K562 (cell line): ENCODE measurements around the gene AGPAT1. TPM values are rescaled to one million over a fixed set of nuclear protein-coding genes. Genes with fewer than 3 reads are reported as not detected.

Experiments used
- BRCA1 ChIP-seq, 2 experiments: fragments of 450-650 bp in 1 of 2; sonication (generic) in 1 of 2; formaldehyde crosslinking in 1 of 2; IDR thresholded peaks; 2 replicates each; pipeline versions ENCODE4 v1.5.0 to v1.6.1; 2017 to 2020; ENCODE audit warnings: mild to moderate bottlenecking in 1 of 2, missing genetic modification reagents in 1 of 2
- BRD9 ChIP-seq: fragments of 450-650 bp; IDR thresholded peaks from 2 replicates; pipeline ENCODE4 v1.6.1; 2018; ENCODE audit warnings: low read depth; ENCODE audit not compliant: partially characterized antibody
- CHD4 ChIP-seq: fragments of 200-600 bp; sonication (generic); IDR thresholded peaks from 3 replicates; pipeline ENCODE4 v1.6.1; 2012; ENCODE audit warnings: low read depth, mild to moderate bottlenecking, mixed read lengths, low read length, inconsistent platforms; ENCODE audit not compliant: insufficient read depth, insufficient replicate concordance, poor library complexity, severe bottlenecking
- CSDE1 ChIP-seq, 2 experiments: fragments of 450-650 bp; IDR thresholded peaks; 2 replicates each; pipeline ENCODE4 v1.6.1; 2016; ENCODE audit warnings: mild to moderate bottlenecking in 1 of 2
- CXXC5 ChIP-seq: fragments of 250-450 bp; sonication (Bioruptor Pico); IDR thresholded peaks from 2 replicates; pipeline ENCODE4 v1.8.0; 2022; ENCODE audit warnings: inconsistent platforms, mild to moderate bottlenecking, moderate library complexity
- NFYB ChIP-seq: IDR thresholded peaks from 2 replicates; pipeline ENCODE4 v1.6.1; 2011; ENCODE audit warnings: mild to moderate bottlenecking, moderate library complexity; ENCODE audit not compliant: insufficient read length; ENCODE audit errors: extremely low read depth
- NR2C2 ChIP-seq, 2 experiments: fragments of 200-800 bp in 1 of 2; sonication (Bioruptor generic) in 1 of 2; sonication (generic) in 1 of 2; formaldehyde crosslinking in 1 of 2; IDR thresholded peaks; 2 replicates each; pipeline versions ENCODE4 v1.6.1 to v1.8.0; 2016 to 2022; ENCODE audit warnings: mild to moderate bottlenecking in 1 of 2, missing compliant biosample characterization in 1 of 2, missing genetic modification characterization in 1 of 2, missing genetic modification reagents in 1 of 2
- SIRT6 ChIP-seq: IDR thresholded peaks from one replicate; pipeline ENCODE4 v1.6.1; 2012; ENCODE audit warnings: low read depth, mild to moderate bottlenecking, control low read depth, inconsistent platforms, low read length, moderate library complexity
- TSC22D4 ChIP-seq: fragments of 450-650 bp; IDR thresholded peaks from 2 replicates; pipeline ENCODE4 v1.6.1; 2016; ENCODE audit warnings: missing genetic modification characterization, missing biosample characterization, control low read depth
- ZEB2 ChIP-seq: fragments of 450-650 bp; IDR thresholded peaks from 2 replicates; pipeline ENCODE4 v1.6.1; 2016
- ZFPM2 ChIP-seq: fragments of 250-450 bp; sonication (Bioruptor Pico); IDR thresholded peaks from 2 replicates; pipeline ENCODE4 v1.5.1; 2022; ENCODE audit warnings: mild to moderate bottlenecking
- ZNF174 ChIP-seq: fragments of 250-450 bp; sonication (Bioruptor Pico); IDR thresholded peaks from 2 replicates; pipeline ENCODE4 v1.4.0; 2020; ENCODE audit warnings: mild to moderate bottlenecking
- ZNF253 ChIP-seq: fragments of 250-450 bp; sonication (Bioruptor Pico); conservative IDR thresholded peaks from 2 replicates; pipeline ENCODE4 v1.6.1; 2021; ENCODE audit warnings: mild to moderate bottlenecking
- ZNF431 ChIP-seq: sonication (generic); formaldehyde crosslinking; IDR thresholded peaks from 2 replicates; pipeline ENCODE4 v1.8.0; 2022; ENCODE audit warnings: mild to moderate bottlenecking, missing genetic modification reagents
- polyA plus RNA-seq, 8 experiments: library from polyadenylated mRNA; depleted of rRNA in 4 of 8; stranded (reverse) in 5 of 8; unstranded in 3 of 8; fragments of >200 nt; fragmentation: Nextera tagmentation in 2 of 8; fragmentation: Illumina TruSeq in 1 of 8; extraction: Ambion mirVana in 2 of 8; extraction: Trizol in 1 of 8; gene quantifications; 2 replicates each; pipeline versions ENCODE4 v1.2.1 to v1.2.3, GENCODE V29; 2011 to 2014; ENCODE audit warnings: inconsistent platforms in 1 of 8, missing spikeins in 1 of 8
- total RNA-seq, 7 experiments: library from RNA; depleted of rRNA in 6 of 7; stranded (reverse); fragments of >200 nt in 6 of 7; fragmentation: Illumina TruSeq in 2 of 7; extraction: Trizol in 2 of 7; gene quantifications; 2 replicates each; pipeline versions ENCODE4 v1.2.1 to v1.2.3, GENCODE V29; 2011 to 2021; ENCODE audit warnings: low replicate concordance in 1 of 7
- TF ChIP-seq, protein P1 (sequence below): fragments of 450-650 bp; IDR thresholded peaks from 2 replicates; pipeline ENCODE4 v1.6.1; 2016; ENCODE audit warnings: mild to moderate bottlenecking, moderate library complexity
- TF ChIP-seq, protein P2 (sequence below): fragments of 250-450 bp; sonication (Bioruptor Pico); IDR thresholded peaks from 2 replicates; pipeline ENCODE4 v1.9.0; 2021; ENCODE audit warnings: mild to moderate bottlenecking, inconsistent platforms

The AGPAT1 gene
- total and polyA plus RNA-seq, 9 of the 15 experiments (the other 6 are each of a cell fraction or from before 2014, with no cell fraction given): 37.9 to 176 (median 69.4) TPM

GRCh38 chr6:32216285-32216684, 40.4 kb upstream of the AGPAT1 start (continued):
- TF ChIP-seq, protein P1, sequence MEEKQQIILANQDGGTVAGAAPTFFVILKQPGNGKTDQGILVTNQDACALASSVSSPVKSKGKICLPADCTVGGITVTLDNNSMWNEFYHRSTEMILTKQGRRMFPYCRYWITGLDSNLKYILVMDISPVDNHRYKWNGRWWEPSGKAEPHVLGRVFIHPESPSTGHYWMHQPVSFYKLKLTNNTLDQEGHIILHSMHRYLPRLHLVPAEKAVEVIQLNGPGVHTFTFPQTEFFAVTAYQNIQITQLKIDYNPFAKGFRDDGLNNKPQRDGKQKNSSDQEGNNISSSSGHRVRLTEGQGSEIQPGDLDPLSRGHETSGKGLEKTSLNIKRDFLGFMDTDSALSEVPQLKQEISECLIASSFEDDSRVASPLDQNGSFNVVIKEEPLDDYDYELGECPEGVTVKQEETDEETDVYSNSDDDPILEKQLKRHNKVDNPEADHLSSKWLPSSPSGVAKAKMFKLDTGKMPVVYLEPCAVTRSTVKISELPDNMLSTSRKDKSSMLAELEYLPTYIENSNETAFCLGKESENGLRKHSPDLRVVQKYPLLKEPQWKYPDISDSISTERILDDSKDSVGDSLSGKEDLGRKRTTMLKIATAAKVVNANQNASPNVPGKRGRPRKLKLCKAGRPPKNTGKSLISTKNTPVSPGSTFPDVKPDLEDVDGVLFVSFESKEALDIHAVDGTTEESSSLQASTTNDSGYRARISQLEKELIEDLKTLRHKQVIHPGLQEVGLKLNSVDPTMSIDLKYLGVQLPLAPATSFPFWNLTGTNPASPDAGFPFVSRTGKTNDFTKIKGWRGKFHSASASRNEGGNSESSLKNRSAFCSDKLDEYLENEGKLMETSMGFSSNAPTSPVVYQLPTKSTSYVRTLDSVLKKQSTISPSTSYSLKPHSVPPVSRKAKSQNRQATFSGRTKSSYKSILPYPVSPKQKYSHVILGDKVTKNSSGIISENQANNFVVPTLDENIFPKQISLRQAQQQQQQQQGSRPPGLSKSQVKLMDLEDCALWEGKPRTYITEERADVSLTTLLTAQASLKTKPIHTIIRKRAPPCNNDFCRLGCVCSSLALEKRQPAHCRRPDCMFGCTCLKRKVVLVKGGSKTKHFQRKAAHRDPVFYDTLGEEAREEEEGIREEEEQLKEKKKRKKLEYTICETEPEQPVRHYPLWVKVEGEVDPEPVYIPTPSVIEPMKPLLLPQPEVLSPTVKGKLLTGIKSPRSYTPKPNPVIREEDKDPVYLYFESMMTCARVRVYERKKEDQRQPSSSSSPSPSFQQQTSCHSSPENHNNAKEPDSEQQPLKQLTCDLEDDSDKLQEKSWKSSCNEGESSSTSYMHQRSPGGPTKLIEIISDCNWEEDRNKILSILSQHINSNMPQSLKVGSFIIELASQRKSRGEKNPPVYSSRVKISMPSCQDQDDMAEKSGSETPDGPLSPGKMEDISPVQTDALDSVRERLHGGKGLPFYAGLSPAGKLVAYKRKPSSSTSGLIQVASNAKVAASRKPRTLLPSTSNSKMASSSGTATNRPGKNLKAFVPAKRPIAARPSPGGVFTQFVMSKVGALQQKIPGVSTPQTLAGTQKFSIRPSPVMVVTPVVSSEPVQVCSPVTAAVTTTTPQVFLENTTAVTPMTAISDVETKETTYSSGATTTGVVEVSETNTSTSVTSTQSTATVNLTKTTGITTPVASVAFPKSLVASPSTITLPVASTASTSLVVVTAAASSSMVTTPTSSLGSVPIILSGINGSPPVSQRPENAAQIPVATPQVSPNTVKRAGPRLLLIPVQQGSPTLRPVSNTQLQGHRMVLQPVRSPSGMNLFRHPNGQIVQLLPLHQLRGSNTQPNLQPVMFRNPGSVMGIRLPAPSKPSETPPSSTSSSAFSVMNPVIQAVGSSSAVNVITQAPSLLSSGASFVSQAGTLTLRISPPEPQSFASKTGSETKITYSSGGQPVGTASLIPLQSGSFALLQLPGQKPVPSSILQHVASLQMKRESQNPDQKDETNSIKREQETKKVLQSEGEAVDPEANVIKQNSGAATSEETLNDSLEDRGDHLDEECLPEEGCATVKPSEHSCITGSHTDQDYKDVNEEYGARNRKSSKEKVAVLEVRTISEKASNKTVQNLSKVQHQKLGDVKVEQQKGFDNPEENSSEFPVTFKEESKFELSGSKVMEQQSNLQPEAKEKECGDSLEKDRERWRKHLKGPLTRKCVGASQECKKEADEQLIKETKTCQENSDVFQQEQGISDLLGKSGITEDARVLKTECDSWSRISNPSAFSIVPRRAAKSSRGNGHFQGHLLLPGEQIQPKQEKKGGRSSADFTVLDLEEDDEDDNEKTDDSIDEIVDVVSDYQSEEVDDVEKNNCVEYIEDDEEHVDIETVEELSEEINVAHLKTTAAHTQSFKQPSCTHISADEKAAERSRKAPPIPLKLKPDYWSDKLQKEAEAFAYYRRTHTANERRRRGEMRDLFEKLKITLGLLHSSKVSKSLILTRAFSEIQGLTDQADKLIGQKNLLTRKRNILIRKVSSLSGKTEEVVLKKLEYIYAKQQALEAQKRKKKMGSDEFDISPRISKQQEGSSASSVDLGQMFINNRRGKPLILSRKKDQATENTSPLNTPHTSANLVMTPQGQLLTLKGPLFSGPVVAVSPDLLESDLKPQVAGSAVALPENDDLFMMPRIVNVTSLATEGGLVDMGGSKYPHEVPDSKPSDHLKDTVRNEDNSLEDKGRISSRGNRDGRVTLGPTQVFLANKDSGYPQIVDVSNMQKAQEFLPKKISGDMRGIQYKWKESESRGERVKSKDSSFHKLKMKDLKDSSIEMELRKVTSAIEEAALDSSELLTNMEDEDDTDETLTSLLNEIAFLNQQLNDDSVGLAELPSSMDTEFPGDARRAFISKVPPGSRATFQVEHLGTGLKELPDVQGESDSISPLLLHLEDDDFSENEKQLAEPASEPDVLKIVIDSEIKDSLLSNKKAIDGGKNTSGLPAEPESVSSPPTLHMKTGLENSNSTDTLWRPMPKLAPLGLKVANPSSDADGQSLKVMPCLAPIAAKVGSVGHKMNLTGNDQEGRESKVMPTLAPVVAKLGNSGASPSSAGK: peak; percentile 26; the same call in 1 of the 2 replicates
- TF ChIP-seq SIRT6 (no peak), NR2C2 (CRISPR knock-in tag; IDR thresholded peaks at IDR 0.05) (no peak), NR2C2 (tag; IDR thresholded peaks at IDR 0.05) (no peak), TSC22D4 (tag) (no peak), CHD4 (no peak), ZEB2 (no peak), BRD9 (no peak), ZNF431 (CRISPR knock-in tag) (no peak), CXXC5 (CRISPR knock-in tag) (peak; percentile 60), ZFPM2 (no peak), ZNF253 (CRISPR knock-in tag) (no peak), NFYB (no peak), ZNF174 (CRISPR knock-in tag) (no peak), CSDE1 (IDR thresholded peaks at IDR 0.05) (no peak), BRCA1 (IDR thresholded peaks at IDR 0.05) (no peak), BRCA1 (CRISPR knock-in tag; IDR thresholded peaks at IDR 0.05) (no peak)
- TF ChIP-seq, protein P2, sequence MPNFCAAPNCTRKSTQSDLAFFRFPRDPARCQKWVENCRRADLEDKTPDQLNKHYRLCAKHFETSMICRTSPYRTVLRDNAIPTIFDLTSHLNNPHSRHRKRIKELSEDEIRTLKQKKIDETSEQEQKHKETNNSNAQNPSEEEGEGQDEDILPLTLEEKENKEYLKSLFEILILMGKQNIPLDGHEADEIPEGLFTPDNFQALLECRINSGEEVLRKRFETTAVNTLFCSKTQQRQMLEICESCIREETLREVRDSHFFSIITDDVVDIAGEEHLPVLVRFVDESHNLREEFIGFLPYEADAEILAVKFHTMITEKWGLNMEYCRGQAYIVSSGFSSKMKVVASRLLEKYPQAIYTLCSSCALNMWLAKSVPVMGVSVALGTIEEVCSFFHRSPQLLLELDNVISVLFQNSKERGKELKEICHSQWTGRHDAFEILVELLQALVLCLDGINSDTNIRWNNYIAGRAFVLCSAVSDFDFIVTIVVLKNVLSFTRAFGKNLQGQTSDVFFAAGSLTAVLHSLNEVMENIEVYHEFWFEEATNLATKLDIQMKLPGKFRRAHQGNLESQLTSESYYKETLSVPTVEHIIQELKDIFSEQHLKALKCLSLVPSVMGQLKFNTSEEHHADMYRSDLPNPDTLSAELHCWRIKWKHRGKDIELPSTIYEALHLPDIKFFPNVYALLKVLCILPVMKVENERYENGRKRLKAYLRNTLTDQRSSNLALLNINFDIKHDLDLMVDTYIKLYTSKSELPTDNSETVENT (CRISPR knock-in tag): no peak
